Measurements from ENCODE around the gene ANKRD44. TPM values are rescaled to one million over a fixed set of nuclear protein-coding genes. Genes with fewer than 3 reads are reported as not detected.
"Not testable (repeated sequence)": the region's sequence is repeated elsewhere in the genome, so short reads cannot be mapped to it uniquely, and the experiment has no call there.

Gene ANKRD44
- total RNA-seq, 1 donor from 2014 or later: 11.2 TPM

GRCh38 chr2:197354169-197354558 is 43.6 kb upstream of the ANKRD44 start:
- DNase-seq (ENCODE audit: low read depth, low spot score): no peak
- H3K4me1 Mint-ChIP-seq: peaks cover 14% of the 10 kb centered on the region
- no peaks in the 10 kb centered on the region for H3K27me3 Mint-ChIP-seq (ENCODE audit: low read depth)
- no peaks in the 10 kb centered on the region for H3K36me3 Mint-ChIP-seq (ENCODE audit: low read depth)
- H3K9me3 Mint-ChIP-seq: peaks cover 2% of the 10 kb centered on the region
- H3K4me3 Mint-ChIP-seq: no peak overlapping the region
- no peak for TF ChIP-seq CTCF (conservative IDR thresholded peaks at IDR 0.05)
- no peak overlapping the region for H3K27ac Mint-ChIP-seq (ENCODE audit: unreplicated experiment)

DNA sequence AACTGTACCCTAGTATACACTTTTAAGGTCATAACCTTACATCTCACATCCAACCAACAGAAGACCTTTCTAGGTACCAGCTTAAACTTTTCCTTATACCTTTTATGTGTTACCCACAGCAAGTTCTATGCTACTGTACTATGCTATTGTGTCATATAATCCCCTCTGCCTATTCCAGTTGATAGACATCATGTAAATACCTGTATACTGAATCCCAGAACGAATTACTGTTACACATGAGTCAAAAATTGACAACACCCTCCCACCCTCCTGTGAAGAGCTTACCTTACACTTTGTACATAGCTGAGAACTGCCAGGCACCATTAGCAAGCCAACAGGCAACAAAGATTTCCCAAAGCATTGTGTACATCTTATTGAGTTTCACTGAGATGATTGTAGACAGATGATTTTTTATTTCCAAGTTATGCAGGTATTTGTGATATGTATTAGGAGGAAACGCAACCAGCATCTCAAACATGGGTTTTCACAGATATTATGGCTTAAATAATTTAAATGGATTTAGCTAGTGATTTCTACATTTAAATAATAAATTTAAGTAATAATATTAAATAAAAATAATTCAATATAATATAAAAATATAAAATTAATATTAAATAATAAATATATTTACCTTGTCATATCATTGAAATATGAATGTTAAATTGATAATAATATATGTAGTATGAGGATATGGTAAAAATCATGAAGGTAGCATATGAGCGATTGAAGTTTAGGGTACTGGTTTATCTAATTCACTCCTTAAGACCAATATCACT is 43.0 kb upstream of the ANKRD44 start:
- peaks cover 14% of the 10 kb centered on the region for H3K4me1 Mint-ChIP-seq
- no peak for DNase-seq (ENCODE audit: low read depth, low spot score)
- H3K4me3 Mint-ChIP-seq: no peak overlapping the region
- H3K9me3 Mint-ChIP-seq: no peaks in the 10 kb centered on the region
- no peak overlapping the region for H3K27ac Mint-ChIP-seq (ENCODE audit: unreplicated experiment)
- H3K27me3 Mint-ChIP-seq (ENCODE audit: low read depth): no peaks in the 10 kb centered on the region
- no peak for TF ChIP-seq CTCF (conservative IDR thresholded peaks at IDR 0.05)
- no peaks in the 10 kb centered on the region for H3K36me3 Mint-ChIP-seq (ENCODE audit: low read depth)

DNA sequence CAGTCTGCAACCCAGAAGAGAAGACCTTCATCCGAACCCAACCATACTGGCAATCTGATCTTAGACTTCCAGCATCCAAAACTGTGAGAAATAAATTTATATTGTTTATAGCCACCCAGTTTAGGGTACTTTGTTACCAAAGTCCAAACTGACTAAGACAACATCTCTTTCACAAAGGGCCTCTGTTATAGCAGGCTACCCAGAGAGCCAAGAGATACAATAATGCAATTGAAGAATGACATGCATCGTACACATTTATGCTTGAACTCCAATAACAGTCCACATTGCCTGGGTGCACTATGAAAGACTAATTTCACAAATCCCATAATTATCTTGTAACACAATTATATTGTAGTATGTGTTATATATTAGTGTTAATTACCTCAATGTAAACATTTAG is 39.1 kb upstream of the ANKRD44 start:
- H3K4me3 Mint-ChIP-seq: no peak overlapping the region
- H3K27me3 Mint-ChIP-seq (ENCODE audit: low read depth): peaks cover 3% of the 10 kb centered on the region

DNA sequence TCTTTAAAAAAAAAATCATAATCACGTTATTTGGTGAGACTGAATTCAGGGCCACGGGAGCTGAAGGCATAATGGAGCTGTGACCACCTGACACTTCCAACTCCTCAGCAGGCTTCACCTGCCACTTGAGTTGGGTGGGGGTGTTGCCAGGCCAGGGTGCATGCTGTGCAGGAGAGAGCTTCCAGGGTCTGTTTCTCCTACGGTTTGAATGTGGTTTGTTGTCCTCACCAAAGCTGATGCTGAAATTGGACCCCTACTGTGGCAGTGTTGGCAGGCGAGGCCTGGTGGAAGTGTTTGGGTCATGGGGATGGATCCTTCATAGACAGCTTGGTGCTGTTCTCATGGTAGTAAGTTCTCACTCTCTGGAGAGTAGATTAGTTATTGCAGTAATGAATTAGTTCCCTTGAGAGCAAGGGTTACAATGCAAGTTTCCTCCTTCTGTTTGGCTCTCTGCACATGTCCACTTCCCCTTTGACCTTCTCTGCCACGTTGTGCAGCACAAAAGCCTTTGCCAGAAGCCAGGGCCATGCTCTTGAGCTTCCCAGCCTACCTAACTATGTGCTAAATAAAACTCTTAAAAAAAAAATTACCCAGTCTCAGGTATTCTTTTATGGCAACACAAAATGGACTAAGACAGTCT is 38.3 kb upstream of the ANKRD44 start:
- Mint-ChIP-seq H3K9me3 (no peaks in the 10 kb centered on the region), H3K27me3 (ENCODE audit: low read depth) (peaks cover 3% of the 10 kb centered on the region), H3K27ac (ENCODE audit: unreplicated experiment) (no peak overlapping the region), H3K4me3 (no peak overlapping the region), H3K4me1 (no peaks in the 10 kb centered on the region), H3K36me3 (ENCODE audit: low read depth) (no peaks in the 10 kb centered on the region)
- no peak for DNase-seq (ENCODE audit: low read depth, low spot score)
- TF ChIP-seq CTCF (conservative IDR thresholded peaks at IDR 0.05): no peak

More for the DNA sequence above, 39.1 kb upstream of the ANKRD44 start:
- Mint-ChIP-seq H3K9me3 (no peaks in the 10 kb centered on the region), H3K36me3 (ENCODE audit: low read depth) (no peaks in the 10 kb centered on the region), H3K4me1 (no peaks in the 10 kb centered on the region), H3K27ac (ENCODE audit: unreplicated experiment) (no peak overlapping the region)
- no peak for DNase-seq (ENCODE audit: low read depth, low spot score)
- no peak for TF ChIP-seq CTCF (conservative IDR thresholded peaks at IDR 0.05)

DNA sequence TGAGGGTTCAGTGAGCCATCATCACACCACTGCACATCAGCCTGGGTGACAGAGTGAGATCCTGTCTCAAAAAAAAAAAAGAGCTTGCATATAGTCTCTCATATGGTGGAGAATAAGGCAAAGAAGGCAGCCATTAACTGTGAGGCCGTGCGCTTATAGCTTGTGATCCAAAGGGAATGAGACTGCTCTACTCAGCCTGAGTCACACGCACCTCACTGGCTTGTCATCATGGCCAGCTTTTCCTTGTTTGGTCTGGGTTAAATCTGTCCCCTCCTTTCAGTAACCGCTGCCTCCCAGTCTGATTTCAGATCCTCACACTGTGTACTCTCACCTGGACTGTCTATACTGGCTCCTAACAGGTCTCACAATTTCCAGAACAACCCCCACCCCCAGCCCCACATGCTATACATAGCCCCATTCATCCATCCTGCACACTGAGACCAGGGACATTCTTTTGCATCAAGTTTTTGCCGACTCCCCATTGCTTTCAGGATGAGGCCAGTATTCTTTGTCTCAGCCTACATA is 35.3 kb upstream of the ANKRD44 start:
- Mint-ChIP-seq H3K9me3 (no peaks in the 10 kb centered on the region), H3K27ac (ENCODE audit: unreplicated experiment) (no peak overlapping the region)

DNA sequence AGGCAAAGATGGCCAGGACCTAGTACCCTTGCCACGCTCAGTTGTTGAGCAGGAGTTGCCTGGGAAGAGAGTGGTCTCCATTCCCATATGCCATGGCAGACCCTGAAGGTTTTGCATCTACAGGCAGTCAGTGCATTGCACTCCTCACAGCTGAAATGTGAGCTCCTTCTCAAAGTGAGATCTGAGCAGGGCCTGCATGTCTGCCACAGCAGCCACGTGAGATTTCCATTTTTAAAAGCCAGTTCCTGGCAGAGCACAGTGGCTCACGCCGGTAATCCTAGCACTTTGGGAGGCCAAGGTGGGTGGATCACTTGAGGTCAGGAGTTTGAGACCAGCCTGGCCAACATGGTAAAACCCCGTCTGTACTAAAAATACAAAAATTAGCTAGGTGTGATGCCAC is 33.4 kb upstream of the ANKRD44 start:
- not testable (repeated sequence) for H3K4me3 Mint-ChIP-seq; H3K36me3 Mint-ChIP-seq (ENCODE audit: low read depth); H3K27ac Mint-ChIP-seq (ENCODE audit: unreplicated experiment); DNase-seq (ENCODE audit: low read depth, low spot score); H3K27me3 Mint-ChIP-seq (ENCODE audit: low read depth); H3K9me3 Mint-ChIP-seq; H3K4me1 Mint-ChIP-seq

More for the DNA sequence above, 35.3 kb upstream of the ANKRD44 start:
- no peak for DNase-seq (ENCODE audit: low read depth, low spot score)
- Mint-ChIP-seq H3K4me3 (no peak overlapping the region), H3K4me1 (no peaks in the 10 kb centered on the region), H3K27me3 (ENCODE audit: low read depth) (peaks cover 3% of the 10 kb centered on the region), H3K36me3 (ENCODE audit: low read depth) (no peaks in the 10 kb centered on the region)
- no peak for TF ChIP-seq CTCF (conservative IDR thresholded peaks at IDR 0.05)

Measured in neural crest cell (in vitro differentiated cells).